ENCODE results near the gene MGLL. TPM values are rescaled to one million over a fixed set of nuclear protein-coding genes. Genes with fewer than 3 reads are reported as not detected.

The MGLL gene
- total RNA-seq, 1 experiment from 2014 or later = 2.1 TPM

DNA sequence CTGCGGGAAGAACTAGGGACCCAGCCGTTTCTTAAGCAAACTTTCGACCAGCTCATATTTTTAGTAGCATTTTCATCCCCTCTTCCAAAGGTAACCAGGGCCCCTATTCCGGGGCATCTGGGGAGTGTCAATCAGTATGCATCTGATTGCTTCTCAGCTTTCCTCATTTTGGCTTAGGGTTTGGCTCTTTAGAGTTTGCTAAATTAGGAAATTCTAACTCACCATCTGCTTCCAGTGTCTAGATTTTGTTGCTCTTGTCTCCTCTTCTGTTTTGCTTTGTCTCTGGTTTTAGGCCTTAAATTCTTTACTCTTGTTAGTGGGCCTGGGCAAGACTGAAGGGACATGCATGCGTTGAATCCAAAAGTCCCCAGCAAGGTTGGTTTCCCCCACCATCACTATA, 159.2 kb downstream of the MGLL start:
- Histone ChIP-seq H3K36me3 (ENCODE audit: control insufficient read depth, insufficient read depth, low read length) (no peaks in the 10 kb centered on the region), H3K4me3 (ENCODE audit: low read depth in 2 of 2, low read length in 2 of 2) (no peak overlapping the region), H3K27me3 (ENCODE audit: control insufficient read depth, insufficient read depth, low read length) (no peaks in the 10 kb centered on the region), H3K9me3 (ENCODE audit: control insufficient read depth, insufficient read depth, low read depth, low read length) (no peaks in the 10 kb centered on the region), H3K4me1 (ENCODE audit: control insufficient read depth, insufficient read depth, low read length) (no peaks in the 10 kb centered on the region), H3K27ac (ENCODE audit: low read length) (no peak overlapping the region)
- no peak for ATAC-seq
- intact Hi-C loops (cut with micrococcal nuclease; ENCODE audit: unreplicated experiment) (no loop called here), in situ Hi-C loops (cut with HindIII; ENCODE audit: low pct_unique_long_range_greater_than_20kb, low sequenced_read_pairs) (no loop called here)
- POLR2A ChIA-PET = no interaction called here
- CTCF ChIA-PET = interaction anchor here (0.6 to 1.4 kb wide), 3 partner anchors 31 to 1231 kb away, joined by 3 to 5 read pairs (median 3); no protein-coding TSS in a partner anchor
- BruUV-seq (replicated peaks) = no TSS peak
- no peak for DNase-seq (ENCODE audit: low read depth, low spot score)
- TF ChIP-seq REST (IDR thresholded peaks at IDR 0.05; ENCODE audit: insufficient read depth in 1 of 2, low read depth in 2 of 2, low read length in 1 of 2) (no peak), POLR2AphosphoS5 (IDR thresholded peaks at IDR 0.05; ENCODE audit: low read depth, low read length) (no peak), CTCF (IDR thresholded peaks at IDR 0.05) (no peak), TCF7L2 (IDR thresholded peaks at IDR 0.05; ENCODE audit: low read depth, low read length) (no peak), SIN3A (IDR thresholded peaks at IDR 0.05; ENCODE audit: borderline replicate concordance, insufficient read depth, low read depth, low read length) (no peak)

DNA sequence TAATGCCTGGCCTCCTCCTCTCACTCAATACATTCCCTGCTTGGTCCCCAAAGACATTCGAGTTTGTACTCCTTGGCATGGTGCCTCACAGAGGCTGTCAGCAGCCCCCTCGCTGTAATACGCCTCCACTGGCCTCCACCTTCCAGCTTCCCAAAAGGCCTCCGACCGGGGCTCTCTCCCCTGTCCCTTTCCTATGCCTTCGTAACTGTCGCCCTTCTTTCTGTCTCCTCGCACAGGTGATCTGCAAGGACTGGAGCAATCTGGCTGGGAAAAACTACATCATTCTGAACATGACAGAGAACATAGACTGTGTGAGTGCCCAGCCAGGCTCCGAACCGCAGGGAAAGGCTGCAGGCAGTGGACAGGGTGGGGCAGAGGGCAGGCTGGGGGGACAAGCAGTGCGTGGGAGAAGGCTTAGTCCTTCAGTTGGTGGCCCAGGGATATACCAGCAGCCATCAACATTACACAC, 160.3 kb downstream of the MGLL start:
- in situ Hi-C loops (cut with HindIII; ENCODE audit: low pct_unique_long_range_greater_than_20kb, low sequenced_read_pairs) = no loop called here
- no peak for DNase-seq (ENCODE audit: low read depth, low spot score)
- no peaks in the 10 kb centered on the region for H3K4me1 ChIP-seq (ENCODE audit: control insufficient read depth, insufficient read depth, low read length)
- H3K27me3 ChIP-seq (ENCODE audit: control insufficient read depth, insufficient read depth, low read length) = no peaks in the 10 kb centered on the region
- POLR2A ChIA-PET = no interaction called here
- H3K27ac ChIP-seq (ENCODE audit: low read length) = no peak overlapping the region
- no peaks in the 10 kb centered on the region for H3K9me3 ChIP-seq (ENCODE audit: control insufficient read depth, insufficient read depth, low read depth, low read length)
- no peak for TF ChIP-seq SIN3A (IDR thresholded peaks at IDR 0.05; ENCODE audit: borderline replicate concordance, insufficient read depth, low read depth, low read length)
- no peak for TF ChIP-seq CTCF (IDR thresholded peaks at IDR 0.05)
- TF ChIP-seq TCF7L2 (IDR thresholded peaks at IDR 0.05; ENCODE audit: low read depth, low read length) = no peak
- no peak for TF ChIP-seq POLR2AphosphoS5 (IDR thresholded peaks at IDR 0.05; ENCODE audit: low read depth, low read length)
- no peak for TF ChIP-seq REST (IDR thresholded peaks at IDR 0.05; ENCODE audit: insufficient read depth in 1 of 2, low read depth in 2 of 2, low read length in 1 of 2)
- CTCF ChIA-PET = interaction anchor here (1.4 kb wide), 1 partner anchor 32 kb away, joined by 3 read pairs; no protein-coding TSS in a partner anchor
- BruUV-seq (replicated peaks) = no TSS peak
- intact Hi-C loops (cut with micrococcal nuclease; ENCODE audit: unreplicated experiment) = no loop called here
- ATAC-seq = no peak
- H3K4me3 ChIP-seq (ENCODE audit: low read depth in 2 of 2, low read length in 2 of 2) = no peak overlapping the region
- H3K36me3 ChIP-seq (ENCODE audit: control insufficient read depth, insufficient read depth, low read length) = no peaks in the 10 kb centered on the region
